CD4-positive, alpha-beta T cell treated with Interleukin-15 for 1 hour (primary cell): ENCODE data around the gene MBD2.
A peak's percentile ranks its signal among the peaks of the same experiment; 100 is the strongest.
"Not testable (repeated sequence)": the region's sequence is repeated elsewhere in the genome, so short reads cannot be mapped to it uniquely, and the experiment has no call there.

Experiments
- DNase-seq: peaks from one replicate; pipeline ENCODE4 v3.0.0-alpha.2; 2020

Gene MBD2, protein sequence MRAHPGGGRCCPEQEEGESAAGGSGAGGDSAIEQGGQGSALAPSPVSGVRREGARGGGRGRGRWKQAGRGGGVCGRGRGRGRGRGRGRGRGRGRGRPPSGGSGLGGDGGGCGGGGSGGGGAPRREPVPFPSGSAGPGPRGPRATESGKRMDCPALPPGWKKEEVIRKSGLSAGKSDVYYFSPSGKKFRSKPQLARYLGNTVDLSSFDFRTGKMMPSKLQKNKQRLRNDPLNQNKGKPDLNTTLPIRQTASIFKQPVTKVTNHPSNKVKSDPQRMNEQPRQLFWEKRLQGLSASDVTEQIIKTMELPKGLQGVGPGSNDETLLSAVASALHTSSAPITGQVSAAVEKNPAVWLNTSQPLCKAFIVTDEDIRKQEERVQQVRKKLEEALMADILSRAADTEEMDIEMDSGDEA

DNA sequence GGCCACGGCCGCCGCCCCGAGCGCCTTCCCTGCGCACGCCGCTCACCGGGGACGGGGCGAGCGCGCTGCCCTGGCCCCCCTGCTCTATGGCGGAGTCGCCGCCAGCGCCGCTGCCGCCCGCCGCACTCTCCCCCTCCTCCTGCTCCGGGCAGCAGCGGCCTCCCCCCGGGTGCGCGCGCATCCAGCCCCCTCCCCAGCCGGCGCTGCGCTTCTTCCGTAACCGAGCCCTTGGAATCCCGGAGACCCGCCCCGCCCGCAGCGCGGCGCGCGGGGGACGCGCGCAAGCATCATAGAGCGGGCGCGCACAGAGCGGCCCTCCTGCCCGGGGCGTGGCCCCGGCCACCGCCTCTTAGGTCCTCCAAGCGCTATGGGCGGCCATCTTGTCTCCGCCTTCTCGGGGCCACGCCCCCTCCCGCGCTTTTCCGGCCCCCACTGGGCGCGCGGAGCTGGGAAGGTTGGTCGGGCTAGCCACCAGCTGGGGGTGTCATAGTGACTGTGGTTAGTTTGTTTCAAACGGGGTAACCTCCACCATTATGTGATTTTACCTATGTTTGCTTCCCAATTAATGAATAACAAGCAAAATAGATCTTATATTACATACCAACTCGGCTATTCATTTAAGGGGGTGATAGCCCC lies at the start of gene MBD2:
Gene MBD2 (minus strand): TSS at position 291 of the 636 bp plus-strand sequence. CDS start 110 bp downstream, at position 181.
- peak; percentile 95 for DNase-seq

GRCh38 chr18:54269893-54270844 lies 45.7 kb upstream of the MBD2 start:
- DNase-seq, result no peak

DNA sequence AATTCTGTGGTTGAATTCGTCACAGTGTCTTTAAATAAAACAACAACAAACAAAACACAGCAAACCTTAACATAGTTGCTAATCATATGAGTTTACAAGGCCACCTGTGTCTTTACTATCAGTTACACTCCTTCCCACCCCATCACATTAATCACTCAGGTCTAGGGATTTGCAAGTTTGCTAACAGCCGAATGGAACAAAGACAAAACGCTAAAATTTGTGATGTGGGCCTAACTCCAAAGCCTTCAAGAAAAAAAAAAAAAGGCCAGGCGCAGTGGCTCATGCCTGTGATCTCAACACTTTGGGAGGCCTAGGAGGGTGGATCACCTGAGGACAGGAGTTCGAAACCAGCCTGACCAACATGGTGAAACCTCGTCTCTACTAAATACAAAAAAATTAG lies 44.3 kb upstream of the MBD2 start:
- DNase-seq, result no peak

DNA sequence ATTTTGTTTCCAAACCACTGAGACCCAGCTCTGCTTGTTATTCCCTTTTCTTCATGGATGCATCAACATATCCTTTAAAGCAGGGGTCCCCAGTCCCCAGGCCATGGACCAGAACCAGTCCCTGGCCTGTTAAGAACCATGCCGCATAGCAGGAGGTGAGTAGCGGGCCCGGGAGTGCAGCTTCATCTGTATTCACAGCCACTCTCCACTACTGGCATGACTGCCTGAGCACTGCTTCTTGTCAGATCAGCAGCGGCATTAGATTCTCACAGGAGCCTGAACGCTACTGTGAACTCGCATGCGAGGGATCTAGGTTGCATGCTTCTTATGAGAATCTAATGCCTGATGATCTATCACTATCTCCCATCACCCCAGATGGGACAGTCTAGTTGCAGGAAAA lies 43.2 kb upstream of the MBD2 start:
- no peak for DNase-seq

GRCh38 chr18:54263904-54264336 lies 39.5 kb upstream of the MBD2 start:
- DNase-seq, result no peak

- DNase-seq, result peak; percentile 38
Observed at GRCh38 chr18:54261894-54262293, 37.4 kb upstream of the MBD2 start.

- DNase-seq, result no peak
Observed at GRCh38 chr18:54260396-54261072, 36.1 kb upstream of the MBD2 start.

GRCh38 chr18:54257818-54258217 lies 33.3 kb upstream of the MBD2 start:
- not testable (repeated sequence) for DNase-seq

DNA sequence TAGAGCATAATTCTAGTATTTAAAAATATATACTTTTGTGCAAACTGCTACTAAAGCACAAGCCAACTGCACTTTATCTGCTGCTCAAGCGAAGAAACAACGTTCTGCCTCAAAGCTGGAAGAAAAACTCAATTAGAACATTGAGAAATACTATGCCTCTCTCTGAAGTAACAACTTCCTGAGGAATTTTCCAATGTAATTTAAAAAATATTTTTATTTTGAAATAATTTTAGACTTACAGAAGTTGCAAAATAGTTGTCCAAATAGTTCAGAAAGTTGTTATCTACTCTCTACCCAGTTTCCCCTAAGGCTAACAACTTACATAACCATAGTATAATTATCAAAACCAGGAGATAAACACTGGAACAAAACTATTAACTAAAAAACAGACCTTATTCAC lies 32.5 kb upstream of the MBD2 start:
- DNase-seq, result no peak

DNA sequence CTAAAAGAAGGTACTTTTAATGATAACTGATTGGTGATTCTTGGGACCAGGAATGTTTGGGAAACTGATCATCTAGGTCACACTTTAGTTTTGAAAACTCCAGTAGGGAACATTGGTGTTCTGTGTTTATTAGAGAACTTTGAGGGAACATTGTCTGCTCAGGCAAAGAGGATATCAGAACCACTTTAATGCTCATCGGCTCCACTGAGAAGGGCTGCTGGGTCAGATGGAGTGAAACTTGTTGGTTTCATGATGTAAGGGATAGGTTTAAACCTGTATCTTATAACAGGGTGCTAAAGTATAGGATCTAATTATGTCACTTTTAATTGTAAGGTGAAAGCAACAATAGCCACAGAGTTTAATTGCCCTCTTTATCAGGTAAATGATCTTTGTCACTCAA lies 30.7 kb upstream of the MBD2 start:
- no peak for DNase-seq

GRCh38 chr18:54254265-54254758 lies 29.8 kb upstream of the MBD2 start:
- no peak for DNase-seq

- DNase-seq, result no peak
Observed at GRCh38 chr18:54251606-54252390, 27.3 kb upstream of the MBD2 start.

- no peak for DNase-seq
Observed at GRCh38 chr18:54250846-54251261, 26.4 kb upstream of the MBD2 start.

DNA sequence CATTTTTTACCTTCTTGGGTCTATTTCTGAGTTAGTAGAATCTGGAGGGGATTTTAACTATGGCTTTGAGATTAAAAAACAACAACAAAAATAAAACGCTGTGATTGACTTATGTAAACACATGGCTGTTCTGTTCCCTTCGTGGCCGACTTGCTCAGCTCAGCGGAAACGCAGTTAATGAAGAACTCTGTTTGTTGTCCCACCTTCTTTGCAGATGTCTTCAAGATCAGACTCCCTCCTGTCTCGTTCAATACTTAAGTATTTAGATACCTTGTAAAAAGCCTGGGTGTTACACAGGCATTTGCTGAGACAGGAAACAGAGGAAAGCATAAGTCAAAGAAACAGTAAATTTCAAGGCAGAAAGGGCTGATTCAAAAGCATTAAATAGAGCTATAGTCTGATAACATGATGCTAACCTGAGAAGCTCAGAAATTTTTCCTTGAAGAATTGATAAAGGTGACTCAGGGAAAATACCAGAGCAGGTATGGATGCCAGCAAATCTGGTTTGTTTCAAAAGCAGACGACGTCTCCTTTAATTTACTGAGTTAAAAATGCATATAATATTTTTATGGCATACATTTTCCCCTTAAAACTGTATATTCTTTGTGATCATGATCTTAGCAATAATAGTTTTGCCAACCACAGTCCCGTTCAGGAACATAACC lies 23.2 kb upstream of the MBD2 start:
- DNase-seq, result no peak

DNA sequence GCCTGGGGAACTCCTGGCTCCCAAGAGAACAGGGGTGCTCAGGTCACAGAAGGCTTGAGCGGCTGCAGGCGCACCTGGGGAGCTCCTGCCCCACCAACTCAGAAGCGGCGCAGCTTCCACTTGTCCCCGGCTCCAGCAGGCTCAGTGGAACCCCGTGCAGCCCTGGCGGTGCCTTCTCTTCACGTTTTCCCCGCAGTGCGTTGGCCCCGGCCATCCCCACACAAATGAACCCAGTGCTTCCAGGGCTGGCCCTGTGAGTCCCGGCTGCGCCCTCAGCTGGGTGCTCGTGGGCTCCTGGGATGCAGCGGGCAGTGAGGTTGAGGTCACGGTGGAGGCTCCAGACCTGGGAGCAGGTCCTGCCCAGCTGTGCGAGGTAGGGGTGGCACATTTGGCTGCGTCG lies 17.9 kb upstream of the MBD2 start:
- DNase-seq, result no peak

GRCh38 chr18:54241483-54241882 lies 17.0 kb upstream of the MBD2 start:
- DNase-seq, result no peak

DNA sequence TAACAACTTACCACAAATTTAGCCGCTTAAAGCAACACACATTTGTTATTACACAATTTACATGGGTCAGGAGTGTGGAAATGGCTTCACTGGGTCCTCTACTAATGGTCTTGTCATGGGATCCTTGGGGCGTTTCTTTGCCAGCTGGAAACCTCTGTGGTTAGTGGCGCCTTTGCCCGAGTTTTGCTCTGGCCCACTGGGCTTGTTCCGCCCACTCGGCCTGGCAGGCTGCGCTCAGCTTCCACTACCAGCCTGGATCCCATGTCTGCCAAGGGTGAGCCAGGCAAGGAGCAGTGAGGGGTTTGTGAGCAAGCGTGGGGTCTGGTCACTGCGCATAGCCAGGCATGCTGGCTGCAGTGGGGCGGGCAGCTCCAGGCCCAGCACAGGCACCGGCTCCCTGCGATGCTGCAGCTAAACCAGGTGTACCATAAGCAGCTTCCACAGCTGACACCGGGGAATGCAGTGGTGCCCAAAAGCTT lies 16.2 kb upstream of the MBD2 start:
- DNase-seq, result peak; percentile 25

DNA sequence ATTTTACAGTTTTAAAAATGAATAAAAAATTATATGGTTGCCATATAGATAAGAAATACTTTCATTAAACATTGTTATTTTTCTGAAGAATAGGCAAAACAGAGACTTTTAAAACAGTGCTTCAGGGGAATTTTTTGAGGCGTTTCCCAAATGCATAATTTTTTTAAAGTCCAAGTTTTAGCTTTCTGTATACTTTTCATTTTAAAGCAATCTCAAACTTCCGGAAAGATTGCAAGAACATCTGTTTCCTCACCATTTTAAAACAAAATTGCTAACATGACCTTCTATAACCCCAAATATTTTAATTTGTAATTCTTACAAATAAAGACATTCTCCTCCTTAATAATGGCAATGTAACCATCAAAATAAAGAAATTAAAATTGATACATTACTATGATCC lies 15.1 kb upstream of the MBD2 start:
- DNase-seq, result no peak

GRCh38 chr18:54239091-54239490 lies 14.6 kb upstream of the MBD2 start:
- no peak for DNase-seq

DNA sequence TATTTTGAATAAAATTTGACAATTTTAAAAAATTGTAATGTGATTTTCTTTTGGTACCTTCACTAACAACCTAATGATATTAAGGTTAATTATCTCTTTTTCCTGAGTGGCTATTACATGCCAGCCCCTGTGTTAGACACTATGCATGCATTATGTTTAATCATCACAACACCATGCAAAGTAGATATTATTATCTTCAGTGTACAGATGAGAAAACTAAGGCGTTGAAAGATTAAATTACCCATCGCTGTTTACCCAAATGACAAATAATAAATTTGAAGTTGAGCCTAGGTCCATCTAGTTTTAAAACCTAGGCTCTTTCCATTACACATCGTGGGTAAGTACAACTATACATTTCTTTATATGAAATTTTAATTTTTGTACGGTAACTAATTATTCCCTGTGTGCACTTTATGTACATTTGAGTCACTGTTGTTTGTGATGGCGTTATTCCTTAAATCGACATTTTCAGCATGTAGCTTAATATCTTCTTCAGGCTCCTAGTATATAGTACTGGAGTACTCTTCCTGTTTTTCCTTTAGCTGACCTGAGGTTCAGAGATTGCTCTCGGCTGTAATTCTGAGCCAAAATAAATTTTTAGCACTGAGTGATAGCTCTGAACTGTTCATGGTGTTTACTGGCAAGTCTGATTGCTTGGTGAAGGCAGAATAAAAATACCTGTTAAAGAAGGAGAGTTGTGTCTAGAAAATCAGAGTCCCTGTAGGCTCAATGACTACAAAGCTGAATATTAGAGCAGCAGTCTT lies 13.9 kb upstream of the MBD2 start:
- DNase-seq, result no peak
